NCI-H226 (cell line): ENCODE data around the gene SYCE3.

ENCODE experiments used
- DNase-seq: peaks from one replicate; pipeline ENCODE4 v3.0.0-alpha.2; 2015

Gene SYCE3

GRCh38 chr22:50516891-50517290, 45.8 kb downstream of the SYCE3 start:
- no peak for DNase-seq

GRCh38 chr22:50516068-50516467, 46.7 kb downstream of the SYCE3 start:
- DNase-seq: no peak

DNA sequence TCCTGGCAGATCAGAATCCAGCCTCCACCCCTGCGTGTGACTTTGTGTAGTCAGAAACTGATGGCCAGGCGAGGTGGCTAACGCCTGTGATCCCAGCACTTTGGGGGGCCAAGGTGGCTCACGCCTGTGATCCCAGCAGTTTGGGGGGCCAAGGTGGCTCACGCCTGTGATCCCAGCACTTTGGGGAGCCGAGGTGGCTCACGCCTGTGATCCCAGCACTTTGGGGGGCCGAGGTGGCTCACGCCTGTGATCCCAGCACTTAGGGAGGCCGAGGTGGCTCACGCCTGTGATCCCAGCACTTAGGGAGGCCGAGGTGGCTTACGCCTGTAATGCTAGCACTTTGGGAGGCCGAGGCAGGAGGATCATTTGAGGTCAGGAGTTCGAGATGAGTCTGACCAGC, 49.5 kb downstream of the SYCE3 start:
- no peak for DNase-seq

GRCh38 chr22:50508897-50509296, 53.8 kb downstream of the SYCE3 start:
- no peak for DNase-seq

DNA sequence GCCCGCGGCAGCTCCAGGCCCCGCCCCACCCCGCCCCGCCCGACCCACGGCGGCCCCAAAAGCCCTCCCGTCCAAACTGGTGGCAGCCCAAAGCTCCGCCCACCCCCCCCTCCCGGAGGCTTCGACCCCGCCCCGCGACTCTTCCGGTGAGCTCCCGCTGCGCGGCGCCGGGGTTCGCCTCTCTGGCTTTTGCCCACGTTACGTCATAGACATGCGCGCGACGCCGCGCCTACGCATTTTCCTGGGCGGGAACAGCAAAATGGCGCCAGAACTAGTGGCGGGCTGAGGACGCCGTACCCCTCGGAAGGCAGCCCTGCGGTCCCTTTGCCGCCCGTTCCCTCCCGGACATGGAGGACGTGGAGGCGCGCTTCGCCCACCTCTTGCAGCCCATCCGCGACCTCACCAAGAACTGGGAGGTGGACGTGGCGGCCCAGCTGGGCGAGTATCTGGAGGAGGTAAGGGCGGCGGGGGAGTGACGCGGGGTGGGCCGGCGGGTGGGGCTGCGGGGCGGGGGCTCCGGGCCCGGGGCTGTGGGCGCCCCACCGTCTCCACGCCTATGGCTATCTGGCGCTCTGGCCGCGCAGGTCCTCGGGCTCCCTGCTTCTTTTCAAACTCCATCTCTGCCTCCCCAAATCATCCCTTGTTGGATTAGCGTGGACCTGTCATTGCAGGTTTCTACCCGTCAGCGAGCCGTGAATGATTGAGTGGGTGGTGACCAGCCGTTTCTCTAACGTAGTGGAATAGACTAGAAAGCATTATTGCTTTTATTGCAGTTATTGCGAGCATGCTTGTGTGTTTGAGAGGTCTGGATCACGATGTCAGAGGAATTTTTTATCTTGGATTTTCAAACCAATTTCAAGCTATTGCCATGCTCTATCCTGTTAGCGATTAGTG, 54.5 kb downstream of the SYCE3 start, which contains the start of gene NCAPH2:
Gene NCAPH2, plus strand, starts transcription at position 234 of the 894 bp plus-strand sequence. Its CDS starts 114 bp downstream, at position 348.
- peak; percentile 79 for DNase-seq

DNA sequence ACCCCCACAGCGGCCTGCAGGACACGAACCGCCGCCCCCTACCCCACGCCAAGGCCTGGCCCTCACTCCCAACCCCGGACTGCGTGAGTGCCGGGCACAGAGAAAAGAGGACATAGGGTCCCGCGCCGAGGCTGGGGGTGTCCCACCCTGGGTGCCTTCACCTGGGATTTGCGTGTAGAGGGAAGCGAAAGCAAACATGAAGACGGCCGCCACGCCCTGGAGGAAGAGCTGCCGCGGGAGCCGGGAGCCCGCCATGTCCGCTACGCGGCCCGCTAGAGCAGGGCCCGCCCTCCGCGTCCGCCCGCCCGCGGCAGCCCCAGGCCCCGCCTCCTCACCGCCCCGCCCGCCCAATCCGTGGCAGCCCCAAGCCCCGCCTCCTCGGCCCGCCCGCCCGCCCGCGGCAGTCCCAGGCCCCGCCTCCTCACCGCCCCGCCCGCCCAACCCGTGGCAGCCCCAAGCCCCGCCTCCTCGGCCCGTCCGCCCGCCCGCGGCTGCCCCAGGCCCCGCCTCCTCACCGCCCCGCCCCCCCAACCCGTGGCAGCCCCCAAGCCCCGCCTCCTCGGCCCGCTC, 55.2 kb downstream of the SYCE3 start, which contains the start of gene LMF2:
Gene LMF2, minus strand, starts transcription at position 282 of the 570 bp plus-strand sequence. Its CDS starts 27 bp downstream, at position 255.
- DNase-seq: peak; percentile 20

- DNase-seq: no peak
These were observed 55.9 kb downstream of the SYCE3 start for GRCh38 chr22:50506611-50507420.

DNA sequence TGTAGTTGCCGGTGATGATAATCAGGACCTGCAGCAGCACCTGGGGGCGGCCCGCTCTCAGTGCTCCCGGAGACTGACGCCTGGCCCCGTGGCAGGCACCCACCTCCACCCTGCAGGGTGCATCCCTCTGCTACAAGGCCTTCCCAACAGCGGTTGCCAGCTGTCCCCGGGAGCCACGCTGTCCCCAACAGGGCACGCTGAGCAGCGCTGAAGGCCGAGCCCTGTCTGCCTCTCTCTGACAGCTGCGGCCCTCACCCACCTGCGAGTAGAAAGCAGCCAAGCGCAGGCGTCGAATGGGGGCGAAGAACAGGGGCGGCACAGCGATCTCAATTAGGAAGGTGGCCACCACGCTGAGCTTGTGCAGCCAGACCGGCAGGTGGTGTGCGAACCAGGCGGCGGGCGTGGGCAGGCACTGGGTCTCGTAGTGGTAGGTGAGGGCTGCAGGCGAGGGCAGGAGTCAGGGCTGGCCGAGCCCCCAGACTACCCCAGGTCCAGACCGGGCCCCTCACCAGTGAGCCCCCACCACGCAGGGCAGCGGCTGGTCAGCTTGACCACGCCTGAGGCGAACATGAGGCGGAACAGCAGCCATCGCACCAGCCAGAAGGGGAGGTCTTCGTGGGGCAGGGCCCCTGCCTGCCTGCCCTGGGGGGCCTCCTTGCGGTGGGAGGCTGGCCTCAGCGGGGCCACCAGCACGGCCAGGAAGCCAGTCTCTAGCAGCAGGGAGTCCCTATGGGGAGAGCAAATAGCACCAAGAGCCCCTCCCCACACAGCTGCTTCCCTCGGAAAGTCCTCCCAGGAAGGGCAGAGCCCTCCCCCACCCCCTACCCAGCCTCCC, 56.7 kb downstream of the SYCE3 start:
- no peak for DNase-seq

GRCh38 chr22:50505276-50505775, 57.4 kb downstream of the SYCE3 start:
- no peak for DNase-seq

- no peak for DNase-seq
These were observed 58.1 kb downstream of the SYCE3 start for GRCh38 chr22:50504369-50505211.

- DNase-seq: no peak
These were observed 59.1 kb downstream of the SYCE3 start for GRCh38 chr22:50503475-50504145.

DNA sequence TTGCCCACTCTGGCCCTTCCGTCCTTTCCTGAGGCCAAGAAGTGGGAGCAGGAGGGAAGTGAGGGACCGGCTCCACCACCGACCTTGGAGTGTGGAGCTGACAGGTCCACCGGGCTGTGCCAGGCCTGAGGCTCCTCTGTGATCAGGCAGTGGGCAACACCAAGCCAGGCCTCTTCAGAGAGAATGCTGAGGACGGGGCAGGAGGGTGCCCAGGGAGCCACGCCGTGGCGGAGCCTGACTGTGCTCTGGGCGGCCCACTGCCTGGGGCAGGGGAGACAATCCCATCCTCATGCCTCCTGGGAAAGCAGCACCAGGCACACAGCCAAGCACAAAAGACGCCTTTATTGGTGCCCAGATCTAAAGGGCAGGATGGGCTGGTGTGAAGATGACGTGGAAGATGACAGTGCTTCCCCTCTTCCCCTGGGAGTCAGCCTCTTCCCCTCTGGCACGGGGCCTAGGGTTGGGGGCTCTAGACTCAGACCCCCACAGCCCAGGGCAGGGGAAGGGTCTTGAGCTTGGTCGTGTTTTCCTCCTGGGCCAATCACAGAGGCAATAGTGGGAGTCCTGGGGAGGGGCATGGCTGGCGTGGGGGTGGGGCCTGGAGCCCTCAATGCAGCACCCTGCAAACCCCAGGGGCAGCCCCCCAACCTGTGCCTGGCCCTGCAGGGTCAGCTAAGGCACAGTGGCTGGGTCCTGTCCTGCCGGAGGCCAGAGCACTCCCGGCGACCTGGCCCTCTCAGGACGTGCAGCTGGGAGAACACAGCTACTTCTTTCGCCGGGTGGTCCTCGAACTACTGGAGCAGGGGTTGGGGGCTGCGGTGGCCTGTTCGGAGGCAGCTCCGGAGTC, 59.9 kb downstream of the SYCE3 start:
- no peak for DNase-seq

DNA sequence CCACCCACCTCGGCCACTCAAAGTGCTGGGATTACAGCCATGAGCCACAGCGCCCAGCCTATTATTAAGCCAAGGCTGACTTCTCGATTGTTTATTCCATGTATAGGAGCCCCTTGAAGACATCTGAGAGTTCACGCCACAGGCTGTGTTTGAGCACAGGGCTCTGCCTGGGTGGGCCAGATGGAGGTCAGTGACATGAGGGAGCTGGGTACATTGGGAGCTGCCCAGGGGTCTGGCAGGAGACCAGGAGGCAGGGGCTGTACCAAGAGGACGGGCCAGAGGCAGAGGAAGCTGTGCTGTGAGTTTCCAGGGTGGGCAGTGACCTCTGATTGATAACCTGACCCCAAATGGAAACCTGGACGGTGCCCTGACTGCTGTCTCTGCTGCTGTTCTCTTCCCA, 60.6 kb downstream of the SYCE3 start:
- no peak for DNase-seq
